Activated naive CD4-positive, alpha-beta T cell (primary cell): ENCODE measurements around the gene DTL.

Source experiments
- DNase-seq, 4 experiments: peaks; one replicate each; lab custom pipeline; 2025; lab: John Stamatoyannopoulos, UW

Gene DTL

DNA sequence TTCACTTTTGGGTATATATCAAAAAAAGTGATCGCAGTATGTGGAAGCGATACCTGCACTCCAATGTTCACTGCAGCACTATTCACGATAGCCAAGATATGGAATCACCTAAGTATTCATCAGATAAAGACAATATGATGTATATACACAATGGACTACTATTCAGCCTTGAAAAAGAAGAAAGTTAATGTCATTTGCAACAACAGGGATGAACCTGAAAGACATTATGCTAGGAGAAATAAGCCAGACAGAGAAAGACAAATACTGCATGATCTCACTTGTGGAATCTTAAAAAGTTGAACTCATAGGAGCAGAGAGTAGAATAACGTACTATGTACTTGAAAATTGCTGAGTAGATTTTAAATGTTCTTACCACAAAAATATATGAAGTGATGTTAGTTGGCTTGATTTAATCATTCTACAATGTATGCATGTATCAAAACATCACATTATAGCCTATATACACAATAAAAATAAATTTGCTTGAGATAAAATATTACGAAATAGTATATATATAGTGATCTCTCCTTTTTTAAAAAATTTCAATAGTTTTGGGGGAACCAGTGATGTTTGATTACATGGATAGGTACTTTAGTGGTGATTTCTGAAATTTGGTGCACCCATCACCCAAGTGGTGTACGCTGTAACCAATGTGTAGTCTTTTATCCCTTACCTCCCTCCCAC is 56.0 kb downstream of the DTL start:
- no peak for DNase-seq

DNA sequence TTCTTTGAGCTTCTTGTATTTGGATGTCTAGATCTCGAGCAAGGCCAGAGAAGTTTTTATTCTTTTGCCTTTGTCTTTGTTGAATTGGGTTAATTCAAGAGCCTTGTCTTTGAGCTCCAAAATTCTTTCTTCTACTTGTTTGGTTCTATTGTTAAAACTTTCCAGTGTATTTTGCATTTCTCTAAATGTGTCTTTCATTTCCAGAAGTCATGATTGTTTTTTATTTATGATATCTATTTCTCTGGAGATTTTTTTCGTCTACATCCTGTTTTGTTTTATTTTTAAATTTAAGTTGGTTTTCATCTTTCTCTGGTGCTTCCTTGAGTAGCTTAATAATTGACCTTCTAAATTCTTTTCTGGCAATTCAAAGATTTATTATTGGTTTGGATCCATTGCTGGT is 61.8 kb downstream of the DTL start:
- no peak for DNase-seq

DNA sequence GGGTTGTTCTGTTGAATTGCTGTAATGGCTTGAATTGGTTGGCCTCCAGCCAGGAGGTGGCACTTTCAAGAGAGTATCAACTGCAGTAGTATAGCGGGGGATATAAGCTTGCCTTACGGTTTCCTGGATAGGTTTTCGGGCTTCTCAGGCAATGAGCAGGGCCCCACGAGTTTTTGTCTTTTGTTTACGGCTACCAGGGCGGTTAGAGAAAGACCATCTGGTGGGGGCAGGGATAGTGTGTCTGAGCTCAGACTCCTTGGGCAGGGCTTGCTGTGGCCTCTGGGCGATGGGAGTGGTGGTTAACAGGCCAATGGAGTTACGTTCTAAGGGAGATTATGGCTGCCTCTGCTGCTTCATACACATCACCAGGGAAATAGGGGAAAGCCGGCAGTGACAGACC is 62.8 kb downstream of the DTL start:
- no peak for DNase-seq

DNA sequence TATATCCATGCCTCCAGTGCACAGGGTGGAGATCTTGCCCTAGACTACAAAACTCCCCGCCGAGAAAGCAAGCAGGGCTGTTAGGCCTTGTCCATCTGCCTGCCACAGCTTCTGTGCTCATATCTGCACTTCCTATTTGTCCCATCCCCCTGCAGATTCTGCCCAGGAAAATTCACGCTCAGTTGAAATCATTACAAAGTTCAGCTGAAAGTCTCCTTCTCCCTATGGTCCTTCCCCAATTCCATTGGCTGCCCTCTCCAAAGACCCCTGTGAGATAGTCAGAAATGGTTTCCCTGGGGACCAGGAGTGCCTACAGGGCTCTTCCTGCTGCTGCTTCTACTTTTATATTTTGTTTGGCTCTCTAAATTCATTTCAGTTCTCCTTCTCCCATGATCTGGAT is 63.2 kb downstream of the DTL start:
- no peak for DNase-seq

DNA sequence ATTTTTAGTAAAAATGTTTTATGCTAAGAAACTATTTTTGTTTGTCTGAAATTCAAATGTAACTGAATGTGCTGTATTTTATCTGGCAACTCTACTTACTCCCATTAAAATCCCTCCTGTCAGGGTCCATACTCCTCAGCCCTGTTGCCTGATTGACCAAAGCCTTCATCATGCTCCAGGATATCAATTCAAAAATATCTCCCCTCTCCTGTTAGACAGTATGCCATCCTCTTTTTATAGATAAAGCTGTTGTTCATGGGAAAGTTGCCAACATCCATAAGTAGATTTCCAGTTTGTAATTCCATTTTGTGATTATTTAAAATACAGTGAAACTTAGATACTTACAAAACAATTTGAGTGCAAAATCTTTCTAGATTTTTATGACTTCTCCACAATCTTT is 65.7 kb downstream of the DTL start:
- no peak for DNase-seq

DNA sequence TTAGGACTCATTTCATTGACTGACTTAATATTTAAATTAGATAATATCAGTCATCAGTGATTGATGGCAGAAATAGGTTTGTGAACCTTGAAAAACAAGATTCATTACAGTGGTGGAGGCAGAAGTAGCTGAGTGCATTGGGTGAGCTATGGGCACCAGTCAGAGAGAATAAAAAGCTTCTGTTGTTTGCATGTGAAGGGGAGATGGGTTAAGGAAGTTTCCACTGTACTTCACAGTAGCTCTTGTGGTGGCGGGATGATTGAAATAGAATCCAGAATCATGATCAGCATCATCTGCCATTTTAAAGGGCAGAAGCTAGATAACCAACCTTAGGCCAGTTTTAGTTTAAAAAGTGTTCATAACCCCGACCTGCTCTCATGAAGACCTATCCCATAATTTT is 66.2 kb downstream of the DTL start:
- no peak for DNase-seq

DNA sequence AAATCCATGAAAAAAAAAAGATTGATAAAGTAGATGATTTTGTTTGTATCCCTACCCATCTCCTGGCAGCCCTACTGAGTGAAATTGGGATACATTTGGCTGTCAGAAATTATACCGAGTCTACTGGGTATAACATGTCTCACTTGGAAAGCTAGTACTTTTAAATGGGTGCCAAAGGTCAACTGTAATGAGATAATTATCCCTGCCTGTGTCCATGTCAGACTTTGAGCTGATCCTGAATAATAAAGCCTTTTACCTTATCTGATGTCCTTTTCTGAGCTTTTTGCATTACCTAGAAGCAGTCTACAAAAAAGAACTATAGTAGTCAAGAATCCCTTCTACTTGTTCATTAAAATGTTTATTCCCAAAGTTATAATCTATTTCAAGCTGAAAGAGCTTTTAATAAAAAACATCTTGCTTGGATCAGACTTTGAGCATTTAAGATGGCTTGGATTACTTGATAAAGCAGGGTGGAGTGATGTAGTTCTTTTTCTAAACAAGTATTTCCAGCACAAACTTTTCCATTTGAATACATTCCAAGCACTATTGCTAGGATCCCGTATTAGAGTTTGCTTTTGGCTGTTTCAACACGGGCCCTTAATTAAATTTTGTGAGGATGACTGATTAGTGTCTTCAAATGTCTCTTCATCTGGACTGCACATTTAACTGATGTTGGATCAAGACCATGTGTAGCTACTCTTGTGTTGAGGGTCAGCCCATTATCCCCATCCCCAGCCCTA is 69.2 kb downstream of the DTL start:
- DNase-seq: no peak

DNA sequence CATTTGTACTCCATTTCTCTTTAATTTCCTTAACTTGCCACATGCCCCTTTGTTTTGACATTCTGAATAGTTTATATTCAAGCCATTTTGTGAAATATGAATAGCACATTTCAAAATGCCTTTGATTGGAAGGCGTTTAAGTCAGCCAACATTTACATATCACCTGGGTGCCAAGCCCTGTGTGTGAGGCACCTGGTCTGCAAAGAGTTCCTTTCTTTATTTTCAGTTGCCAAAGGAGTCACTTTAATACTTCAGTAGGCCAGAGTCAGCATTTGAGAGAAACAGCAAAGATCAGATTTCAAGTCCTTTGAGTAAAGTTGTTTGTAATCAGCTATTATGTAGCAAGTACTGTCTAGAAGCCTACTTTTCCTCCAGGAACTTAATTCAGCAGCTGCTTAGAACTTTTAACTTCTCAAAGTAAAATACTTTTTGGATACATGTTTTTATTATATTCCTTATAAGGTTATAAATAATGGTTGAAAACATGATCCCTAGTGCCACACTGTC is 70.8 kb downstream of the DTL start:
- no peak for DNase-seq

DNA sequence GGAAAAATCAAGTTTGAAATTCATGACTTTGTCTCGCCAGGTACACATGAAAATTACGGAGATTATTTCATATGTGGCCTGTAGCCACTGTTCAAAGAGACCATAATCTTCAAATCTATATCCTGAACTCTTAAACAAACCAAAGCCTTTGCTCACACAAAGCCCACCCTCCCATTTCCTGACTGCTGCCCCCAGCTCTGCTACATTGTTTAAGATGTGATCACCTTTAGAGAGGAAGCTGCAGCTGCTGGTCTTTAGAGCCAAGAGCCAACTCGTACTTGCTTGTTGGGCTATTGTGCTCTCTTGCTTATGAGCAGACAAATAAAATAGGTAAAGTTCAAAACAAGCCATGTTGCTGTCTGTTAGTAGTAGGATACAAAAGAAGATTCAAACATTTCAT is 71.9 kb downstream of the DTL start:
- DNase-seq: no peak

DNA sequence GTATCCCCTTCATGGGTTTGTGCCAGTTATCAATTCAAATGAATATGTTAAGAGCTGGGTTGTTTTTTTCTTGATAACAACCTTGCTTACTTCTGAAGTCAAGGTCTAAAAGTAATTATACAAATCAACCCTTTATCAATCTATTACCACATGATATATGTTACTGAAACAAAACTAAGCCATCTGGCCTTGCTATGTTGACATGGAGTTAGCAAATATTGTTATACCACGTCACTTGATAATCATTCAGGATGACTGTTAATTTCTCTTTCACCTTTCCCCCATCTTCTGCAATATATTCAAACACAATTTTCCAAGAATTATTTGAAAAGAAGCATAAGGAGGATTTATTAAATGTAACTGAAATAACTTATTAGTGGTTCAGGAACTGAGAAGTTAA is 72.6 kb downstream of the DTL start:
- no peak for DNase-seq

DNA sequence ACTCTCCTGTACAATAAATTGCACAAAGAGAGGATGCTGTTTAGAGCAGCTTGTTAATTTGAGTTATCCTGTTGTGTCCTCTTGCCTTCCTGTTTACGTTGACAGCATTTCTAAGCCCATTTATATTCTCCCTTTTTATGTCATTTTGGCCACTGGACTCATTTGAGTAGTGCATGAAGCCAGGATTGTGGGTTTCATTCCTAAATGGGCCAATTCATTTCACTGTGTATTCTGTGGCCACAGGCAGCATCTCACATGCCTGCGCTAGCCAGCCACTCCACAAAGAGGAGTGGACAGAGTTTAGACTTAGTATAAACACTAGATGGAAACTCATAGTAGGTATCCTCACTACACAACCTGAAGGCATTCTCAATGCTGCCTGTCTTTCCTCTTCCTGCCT is 73.4 kb downstream of the DTL start:
- no peak for DNase-seq

DNA sequence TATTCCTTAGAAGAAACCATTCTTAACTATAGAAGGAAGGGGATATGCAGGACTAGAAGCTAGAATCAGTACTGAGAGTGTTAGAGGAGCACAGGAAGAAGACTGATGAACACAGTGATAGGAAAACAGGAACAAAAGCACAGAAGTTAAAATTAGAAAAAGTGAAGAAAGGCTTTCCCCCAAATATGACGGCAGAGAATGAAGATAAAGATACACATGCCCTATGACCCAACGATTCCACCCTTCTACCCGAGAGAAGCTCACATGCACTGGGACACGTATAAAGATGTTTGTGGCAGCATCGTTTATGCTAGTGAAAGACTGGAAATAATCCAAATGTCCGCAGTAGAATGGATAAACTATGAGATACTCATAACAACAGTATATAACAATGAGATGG is 74.2 kb downstream of the DTL start:
- DNase-seq: no peak

DNA sequence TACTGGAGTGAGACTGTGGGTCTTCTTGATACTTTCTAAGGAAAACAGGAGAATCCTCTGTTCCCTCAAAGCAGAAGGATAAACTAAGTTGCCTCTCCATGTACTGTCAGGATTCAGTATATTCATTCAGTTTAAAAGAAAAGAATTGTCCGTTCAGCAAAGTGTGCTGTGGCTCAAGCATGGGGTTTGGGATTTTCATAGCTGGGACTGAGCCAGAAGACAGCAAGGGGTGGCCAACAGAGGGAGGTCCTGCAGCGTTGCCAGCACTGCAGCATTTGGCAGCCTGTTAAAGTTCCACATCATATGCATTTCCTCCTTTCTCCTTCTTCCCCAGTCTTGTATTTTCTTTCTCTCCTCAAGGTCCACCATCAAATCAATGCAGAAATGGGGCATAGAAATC is 75.1 kb downstream of the DTL start:
- DNase-seq: no peak

DNA sequence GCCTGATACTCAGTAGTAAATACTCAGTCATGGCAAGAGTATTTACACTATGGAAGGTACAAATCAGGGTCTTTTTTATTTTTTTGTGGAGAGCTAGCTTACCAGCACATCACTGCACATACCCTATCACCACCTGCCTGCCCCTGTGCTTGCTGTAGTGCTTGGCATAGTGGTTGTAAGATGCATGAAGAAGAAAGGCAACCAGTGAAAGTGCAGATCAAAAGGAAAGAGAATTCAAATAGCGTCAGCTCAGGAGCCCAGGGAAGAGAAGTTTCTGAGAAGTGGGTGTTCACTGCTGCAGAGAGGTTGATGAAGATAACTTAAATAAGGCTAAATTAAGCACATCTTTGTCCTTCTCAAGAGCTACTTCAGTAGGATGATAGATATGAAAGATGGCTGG is 76.0 kb downstream of the DTL start:
- no peak for DNase-seq

DNA sequence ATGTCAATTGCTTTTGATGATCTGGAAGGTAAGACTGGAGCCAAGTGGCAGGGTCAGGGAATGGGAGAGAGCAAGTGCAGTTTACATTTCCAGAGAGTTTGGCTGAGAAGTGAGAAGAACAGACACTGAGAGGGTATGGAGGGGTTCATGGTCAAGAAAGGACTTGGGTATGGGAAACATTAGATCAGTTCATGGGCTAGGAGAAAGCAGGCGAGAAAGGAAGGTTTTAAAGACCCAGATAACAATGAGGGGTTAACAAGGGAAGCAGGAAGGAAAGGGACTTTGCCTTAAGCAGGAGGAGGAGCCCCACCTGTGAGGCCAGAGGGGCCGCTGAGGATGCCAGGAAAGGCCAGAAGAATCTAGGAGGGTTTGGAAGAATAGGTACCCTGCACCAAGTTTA is 78.2 kb downstream of the DTL start:
- no peak for DNase-seq

DNA sequence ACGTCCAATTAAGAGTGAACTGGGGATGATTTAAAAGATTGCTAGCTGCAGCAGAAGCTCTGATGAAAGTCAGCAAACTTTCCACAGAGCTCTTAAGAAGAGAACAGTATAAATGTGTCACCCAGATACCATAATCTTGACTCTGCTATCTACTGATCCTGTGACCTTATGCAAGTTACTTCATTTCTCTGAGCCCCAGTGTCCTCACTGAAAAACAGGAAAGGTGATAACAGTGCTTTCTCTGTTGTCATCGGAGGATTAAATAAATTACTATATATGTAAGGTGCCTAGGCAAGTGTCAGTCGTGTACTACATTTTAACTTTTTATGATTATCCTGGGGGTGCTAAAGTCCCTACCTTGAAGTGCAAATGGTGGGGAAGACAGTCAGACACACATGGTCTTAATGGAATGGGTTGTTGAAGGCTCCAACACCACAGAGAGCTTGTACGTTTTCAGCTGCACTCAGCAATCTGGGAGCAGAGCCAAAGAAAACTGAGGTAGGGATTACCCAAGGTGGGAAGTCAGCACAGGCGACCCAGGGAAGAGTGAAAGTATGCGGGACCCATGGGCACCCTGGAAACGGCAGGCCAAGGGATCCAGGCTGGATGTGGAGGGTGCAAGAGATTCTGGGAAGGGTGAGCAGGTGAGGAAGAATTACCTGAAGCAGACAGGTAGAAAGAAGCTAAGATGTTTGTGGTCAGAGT is 82.8 kb downstream of the DTL start:
- DNase-seq: no peak

DNA sequence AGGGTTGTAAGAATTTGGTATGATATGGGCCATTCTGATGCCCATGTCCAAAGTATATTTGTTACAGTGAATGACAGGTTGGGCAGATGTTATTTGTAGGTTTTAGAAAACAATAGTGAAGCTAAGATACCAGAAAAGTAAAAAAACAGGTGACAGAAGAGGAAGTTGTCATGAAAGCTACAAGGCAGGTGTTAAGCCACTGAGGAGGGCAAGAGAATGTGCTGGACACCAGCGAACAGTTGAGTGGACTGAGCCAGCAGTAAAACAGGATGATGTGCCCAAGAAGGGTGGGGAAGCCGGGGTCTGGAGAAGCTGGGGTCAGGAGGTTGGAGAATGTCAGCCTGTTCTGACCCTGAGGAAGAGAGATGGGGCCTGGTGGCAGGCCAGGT is 83.3 kb downstream of the DTL start:
- DNase-seq: no peak

DNA sequence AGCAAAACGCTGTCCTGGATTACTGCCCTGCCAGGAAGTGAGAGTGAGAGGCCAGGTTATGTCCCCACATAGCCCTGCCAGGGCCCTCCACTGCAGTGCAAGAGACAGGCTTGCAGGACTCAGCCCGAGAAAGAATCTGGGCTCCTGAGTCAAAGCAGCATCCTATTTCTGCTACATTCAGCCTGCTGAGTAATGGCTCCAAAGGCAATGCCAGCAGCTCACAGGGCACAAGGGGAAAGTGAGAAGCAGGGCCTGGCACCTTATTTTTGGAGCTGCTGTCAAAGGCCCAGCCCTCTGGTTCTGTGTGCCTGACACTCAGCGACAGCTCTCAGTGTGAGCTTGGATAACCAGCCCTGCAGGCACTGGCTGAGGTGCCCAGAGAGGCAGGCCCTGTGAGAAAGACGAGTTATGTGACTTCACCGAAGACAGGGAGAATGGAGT is 83.9 kb downstream of the DTL start:
- no peak for DNase-seq

DNA sequence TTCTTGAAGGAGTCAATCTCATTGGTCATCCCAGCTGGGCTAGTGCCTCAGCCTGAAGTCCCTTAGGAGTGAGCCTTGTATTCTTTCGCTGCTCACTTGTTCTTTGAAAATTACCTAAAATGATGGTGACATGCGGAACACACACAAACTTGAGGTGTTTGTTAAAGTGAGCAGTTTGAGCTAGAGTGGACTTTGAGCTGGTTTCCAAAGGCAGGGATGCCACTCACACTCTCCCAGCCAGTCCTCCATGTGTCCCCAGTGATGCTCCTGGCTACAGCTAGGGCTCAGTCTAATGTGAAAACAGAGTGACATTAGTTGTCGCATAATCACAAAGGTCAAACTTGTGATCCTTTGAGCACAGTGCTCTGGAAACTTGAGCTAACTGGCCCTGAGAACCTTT is 84.3 kb downstream of the DTL start:
- DNase-seq: no peak

DNA sequence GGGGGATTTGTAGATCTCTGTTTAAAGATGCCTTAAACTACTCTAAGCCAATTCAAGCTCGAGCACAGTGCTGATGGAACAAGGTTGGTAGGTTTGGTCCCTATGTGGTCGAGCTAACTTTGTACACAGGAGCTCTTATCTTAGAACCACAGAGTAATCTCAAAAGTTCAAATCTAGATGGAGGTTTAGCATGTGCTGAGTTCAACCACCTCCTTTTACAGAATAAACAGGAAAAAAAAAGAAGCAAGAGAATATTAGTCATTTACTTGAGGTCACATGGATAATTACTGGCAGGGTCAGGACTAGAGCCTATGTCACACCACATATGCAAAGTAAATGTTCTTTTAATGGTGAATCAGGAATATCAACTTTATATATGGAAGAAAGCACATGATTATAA is 86.2 kb downstream of the DTL start:
- no peak for DNase-seq

DNA sequence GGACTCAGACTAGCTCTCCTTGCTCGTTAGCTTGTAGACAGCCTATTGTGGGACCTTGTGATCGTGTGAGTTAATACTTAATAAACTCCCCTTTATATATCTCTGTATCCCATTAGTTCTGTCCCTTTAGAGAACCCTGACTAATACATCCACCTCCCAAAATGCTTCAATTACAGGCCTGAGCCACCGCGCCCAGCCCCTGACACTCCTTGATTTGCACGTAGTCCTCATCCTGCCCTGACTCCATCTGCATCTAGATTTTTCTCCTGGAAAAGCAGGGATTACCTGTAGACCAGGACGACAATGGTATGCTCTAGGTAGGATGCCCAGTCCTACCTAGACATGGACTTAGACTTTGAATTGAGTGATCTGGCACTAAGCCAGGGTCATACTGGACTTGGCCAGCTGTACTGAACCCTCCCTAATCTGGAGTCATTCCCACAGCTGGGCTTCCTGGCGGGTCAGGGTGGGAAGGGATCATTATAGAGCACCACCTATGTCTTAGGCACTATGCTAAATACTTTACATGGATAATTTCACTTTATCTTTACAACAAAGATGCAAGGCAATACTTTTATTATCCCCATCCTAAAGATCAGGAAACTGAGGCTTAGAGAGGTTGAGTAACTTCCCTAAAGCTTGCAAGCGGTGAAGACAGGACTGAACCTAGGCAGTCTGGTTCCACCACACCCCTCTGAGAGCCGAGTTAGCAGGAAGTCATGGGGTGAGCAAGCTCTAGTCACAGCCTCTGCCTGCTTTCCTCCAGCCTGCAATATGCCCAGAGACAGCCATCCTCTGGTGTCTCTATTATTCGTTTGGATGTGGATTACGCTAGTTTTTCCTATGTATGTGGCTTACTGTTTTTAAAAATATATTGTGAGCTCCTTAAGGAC is 89.4 kb downstream of the DTL start:
- no peak for DNase-seq

DNA sequence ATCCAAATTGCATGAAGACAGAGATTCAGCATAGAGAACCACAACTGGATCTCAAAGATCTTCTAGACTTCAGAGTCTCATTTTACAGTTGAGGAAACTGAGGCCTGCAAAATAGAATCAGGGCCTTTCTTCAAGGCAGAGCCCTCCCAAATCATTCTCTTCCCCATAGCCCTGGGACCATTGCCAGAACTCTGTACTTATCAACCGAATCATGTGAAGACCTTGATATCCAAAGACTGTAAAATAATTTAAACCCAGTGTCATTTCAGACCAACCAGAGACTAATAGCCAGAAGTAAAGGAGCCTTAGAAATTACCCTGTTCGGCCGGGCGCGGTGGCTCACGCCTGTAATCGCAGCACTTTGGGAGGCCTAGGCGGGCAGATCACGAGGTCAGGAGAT is 90.1 kb downstream of the DTL start:
- DNase-seq: no peak
